ENCODE results near the gene PI4K2B.
A peak's percentile ranks its signal among the peaks of the same experiment; 100 is the strongest.

The PI4K2B gene

DNA sequence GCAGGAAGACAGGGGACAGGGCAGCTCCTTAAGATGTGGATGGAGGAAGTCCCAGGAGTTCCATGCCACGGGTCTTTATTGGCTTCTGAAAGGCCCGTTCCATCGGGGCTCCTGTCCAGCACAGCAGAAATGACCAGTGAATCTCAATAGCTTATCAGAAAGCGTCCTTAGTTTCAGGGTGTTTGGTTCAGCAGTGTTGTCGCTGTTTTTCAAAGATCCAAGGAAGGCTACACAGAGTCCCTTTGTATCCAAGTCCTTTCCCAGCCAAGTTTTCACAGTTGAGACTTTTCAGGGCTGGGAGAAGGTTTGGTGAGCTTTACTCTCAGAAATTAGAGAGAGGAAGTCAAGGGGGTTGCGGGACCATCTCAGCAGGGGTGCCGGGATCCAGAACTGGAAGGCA is 73.8 kb downstream of the PI4K2B start:
- TF ChIP-seq, protein P1, sequence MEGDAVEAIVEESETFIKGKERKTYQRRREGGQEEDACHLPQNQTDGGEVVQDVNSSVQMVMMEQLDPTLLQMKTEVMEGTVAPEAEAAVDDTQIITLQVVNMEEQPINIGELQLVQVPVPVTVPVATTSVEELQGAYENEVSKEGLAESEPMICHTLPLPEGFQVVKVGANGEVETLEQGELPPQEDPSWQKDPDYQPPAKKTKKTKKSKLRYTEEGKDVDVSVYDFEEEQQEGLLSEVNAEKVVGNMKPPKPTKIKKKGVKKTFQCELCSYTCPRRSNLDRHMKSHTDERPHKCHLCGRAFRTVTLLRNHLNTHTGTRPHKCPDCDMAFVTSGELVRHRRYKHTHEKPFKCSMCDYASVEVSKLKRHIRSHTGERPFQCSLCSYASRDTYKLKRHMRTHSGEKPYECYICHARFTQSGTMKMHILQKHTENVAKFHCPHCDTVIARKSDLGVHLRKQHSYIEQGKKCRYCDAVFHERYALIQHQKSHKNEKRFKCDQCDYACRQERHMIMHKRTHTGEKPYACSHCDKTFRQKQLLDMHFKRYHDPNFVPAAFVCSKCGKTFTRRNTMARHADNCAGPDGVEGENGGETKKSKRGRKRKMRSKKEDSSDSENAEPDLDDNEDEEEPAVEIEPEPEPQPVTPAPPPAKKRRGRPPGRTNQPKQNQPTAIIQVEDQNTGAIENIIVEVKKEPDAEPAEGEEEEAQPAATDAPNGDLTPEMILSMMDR (conservative IDR thresholded peaks at IDR 0.05; ENCODE audit: control insufficient read depth, insufficient read depth, low read depth, low read length), result no peak
- no peak overlapping the region for H3K4me3 ChIP-seq (ENCODE audit: control insufficient read depth, low read depth, low read length)
- DNase-seq (ENCODE audit: low read depth), result no peak

GRCh38 chr4:25308306-25308705 is 74.5 kb downstream of the PI4K2B start:
- H3K4me3 ChIP-seq (ENCODE audit: control insufficient read depth, low read depth, low read length), result no peak overlapping the region
- DNase-seq (ENCODE audit: low read depth), result no peak
- TF ChIP-seq, protein P1 (conservative IDR thresholded peaks at IDR 0.05; ENCODE audit: control insufficient read depth, insufficient read depth, low read depth, low read length), result no peak

DNA sequence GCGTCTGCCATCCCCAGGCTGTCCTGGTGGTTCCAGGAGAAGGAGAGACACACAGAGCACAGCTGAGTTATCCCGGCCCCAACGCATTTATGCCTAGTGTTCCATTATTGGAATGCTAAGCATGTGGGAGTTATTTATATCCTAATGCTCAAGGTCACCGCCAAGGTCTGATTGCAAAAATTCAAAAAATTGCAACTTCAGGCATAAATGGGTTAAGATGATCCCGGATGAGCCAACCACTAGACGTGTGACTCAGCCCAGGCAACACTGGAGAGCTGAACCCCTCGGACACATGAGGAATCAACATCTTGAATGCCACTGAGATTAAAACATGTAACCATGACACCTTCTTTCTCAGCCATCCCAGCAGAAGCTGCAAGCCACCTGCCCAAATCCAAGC is 74.9 kb downstream of the PI4K2B start:
- TF ChIP-seq, protein P1 (conservative IDR thresholded peaks at IDR 0.05; ENCODE audit: control insufficient read depth, insufficient read depth, low read depth, low read length), result no peak
- no peak overlapping the region for H3K4me3 ChIP-seq (ENCODE audit: control insufficient read depth, low read depth, low read length)
- peak; percentile 48 for DNase-seq (ENCODE audit: low read depth)

DNA sequence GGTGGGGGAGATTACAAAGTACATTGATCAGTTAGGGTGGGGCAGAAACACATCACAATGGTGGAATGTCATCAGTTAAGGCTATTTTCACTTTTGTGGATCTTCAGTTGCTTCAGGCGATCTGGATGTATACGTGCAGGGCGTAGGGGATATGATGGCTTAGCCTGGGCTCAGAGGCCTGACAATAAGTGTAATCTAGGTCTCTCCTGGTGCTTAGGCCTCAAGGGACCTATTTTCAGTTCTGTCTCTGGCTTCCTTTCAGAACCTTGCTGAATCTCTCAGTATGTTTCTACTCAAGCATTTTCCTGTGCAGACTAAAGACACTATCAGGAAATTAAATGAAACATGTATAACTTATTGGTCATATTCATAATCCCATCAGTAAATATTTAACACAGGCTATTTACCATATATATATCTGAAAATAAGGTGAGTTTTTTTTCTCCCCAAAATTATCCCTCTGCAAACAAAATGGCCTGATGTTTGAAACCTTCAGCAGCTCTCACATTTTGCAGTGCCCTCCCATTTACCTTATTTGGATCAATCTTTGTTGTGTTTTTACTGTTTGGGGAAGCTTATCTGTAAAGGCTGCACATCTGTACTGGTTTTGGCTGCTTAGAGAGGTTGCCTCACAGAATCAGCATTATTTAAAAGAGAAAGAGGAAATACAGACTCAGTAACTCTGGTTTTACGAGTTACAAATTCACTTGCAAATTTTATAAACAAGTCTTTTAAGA is 76.4 kb downstream of the PI4K2B start:
- no peak overlapping the region for H3K4me3 ChIP-seq (ENCODE audit: control insufficient read depth, low read depth, low read length)
- DNase-seq (ENCODE audit: low read depth), result no peak
- TF ChIP-seq, protein P1 (conservative IDR thresholded peaks at IDR 0.05; ENCODE audit: control insufficient read depth, insufficient read depth, low read depth, low read length), result no peak

- no peak overlapping the region for H3K4me3 ChIP-seq (ENCODE audit: control insufficient read depth, low read depth, low read length)
- no peak for DNase-seq (ENCODE audit: low read depth)
- TF ChIP-seq, protein P1 (conservative IDR thresholded peaks at IDR 0.05; ENCODE audit: control insufficient read depth, insufficient read depth, low read depth, low read length), result no peak
Observed at GRCh38 chr4:25310803-25311166, 77.0 kb downstream of the PI4K2B start.

DNA sequence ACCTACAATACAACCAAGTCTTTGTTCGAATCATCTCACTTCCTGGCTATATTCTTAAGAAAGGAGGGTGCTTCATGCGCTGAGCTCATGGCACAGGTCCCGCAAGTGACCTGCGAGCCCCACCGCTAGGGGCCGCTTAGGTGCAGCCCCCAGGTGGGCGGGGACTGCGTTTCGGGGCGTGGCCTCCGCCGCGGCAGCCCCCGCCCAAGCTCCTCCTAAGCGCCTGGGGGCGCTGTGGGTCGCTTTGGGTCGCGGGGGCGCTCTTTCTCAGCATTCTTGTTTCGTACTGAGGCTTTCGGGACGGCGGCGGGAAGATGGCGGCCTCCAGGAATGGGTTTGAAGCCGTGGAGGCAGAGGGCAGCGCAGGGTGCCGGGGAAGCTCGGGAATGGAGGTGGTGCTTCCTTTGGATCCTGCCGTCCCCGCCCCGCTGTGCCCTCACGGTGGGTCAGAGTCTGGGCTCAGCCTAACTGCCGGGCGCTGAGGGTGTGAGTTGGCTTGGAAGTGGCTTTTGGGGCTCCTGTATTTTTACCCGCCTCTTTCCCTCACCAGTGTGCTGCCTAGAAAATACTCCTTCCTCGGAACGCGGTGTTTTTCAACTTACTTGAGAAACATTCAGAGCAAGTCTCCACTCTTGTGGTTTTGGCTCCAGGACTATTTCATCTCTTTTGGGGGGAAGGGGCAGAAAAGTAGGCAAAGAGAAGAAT is 78.8 kb downstream of the PI4K2B start, which contains the start of gene ZCCHC4:
TSS of gene ZCCHC4 (plus strand) at position 279 of the 705 bp plus-strand sequence. CDS start at position 315, 36 bp downstream.
- H3K4me3 ChIP-seq (ENCODE audit: control insufficient read depth, low read depth, low read length), result peak within 1 kb of the TSS; percentile 94
- TF ChIP-seq, protein P1 (conservative IDR thresholded peaks at IDR 0.05; ENCODE audit: control insufficient read depth, insufficient read depth, low read depth, low read length), result peak; percentile 68

More for the DNA sequence above, 78.8 kb downstream of the PI4K2B start, which contains the start of gene ZCCHC4:
- DNase-seq (ENCODE audit: low read depth), result peak; percentile 88
